Ovary (tissue), 10 donors: ENCODE data around the gene ACSL3. TPM values are rescaled to one million over a fixed set of nuclear protein-coding genes. Genes with fewer than 3 reads are reported as not detected.

Source experiments
- DNase-seq, 5 donors: peaks; one replicate each; pipeline ENCODE4 v3.0.0-alpha.2; 2019 to 2020
- H3K27ac ChIP-seq, 2 donors: fragments of 200-600 bp; one replicate each; pipeline versions ENCODE4 v1.5.1 to v1.8.0; 2019 to 2022
- H3K27me3 ChIP-seq: fragments of 200-600 bp; one replicate; pipeline ENCODE4 v1.8.0; 2022
- H3K36me3 ChIP-seq: fragments of 200-600 bp; sonication (generic); one replicate; pipeline ENCODE4 v1.5.1; 2019
- H3K4me1 ChIP-seq: one replicate; pipeline ENCODE4 v1.8.1; 2013; ENCODE audit warnings: mild to moderate bottlenecking, moderate library complexity; ENCODE audit not compliant: insufficient read depth
- H3K4me3 ChIP-seq: fragments of 200-600 bp; sonication (generic); one replicate; pipeline ENCODE4 v1.5.1; 2017
- H3K9me3 ChIP-seq, 2 donors: fragments of 200-600 bp in 1 of 2; sonication (generic) in 1 of 2; one replicate each; pipeline versions ENCODE4 v1.5.1 to v1.8.1; 2013 to 2019; ENCODE audit warnings: mild to moderate bottlenecking in 1 of 2, moderate library complexity in 1 of 2
- EP300 ChIP-seq: sonication (generic); formaldehyde crosslinking; IDR thresholded peaks from one replicate; pipeline ENCODE4 v1.6.1; 2017; ENCODE audit warnings: antibody characterized with exemption
- POLR2A ChIP-seq: fragments of 450-650 bp; IDR thresholded peaks from one replicate; pipeline ENCODE4 v1.6.1; 2017; ENCODE audit warnings: antibody characterized with exemption, mild to moderate bottlenecking, moderate library complexity
- WGBS, 3 donors: extraction: QIAGEN DNeasy Blood & Tissue Kit in 1 of 3; methylation state at CpG; one replicate each; pipeline versions ENCODE4 v1.1.5 to v1.1.7; 2013 to 2017; 5-methylcytosine and 5-hydroxymethylcytosine counted together
- intact Hi-C, 4 donors: fragments of 100-400 bp; cut with DNase I; formaldehyde crosslinking; loops; one replicate each; pipeline versions ENCODE4 v1.11.0 to v1.15.1; 2022 to 2023
- long read RNA-seq, 3 donors: library from polyadenylated mRNA in 2 of 3; unstranded in 2 of 3; transcript quantifications; one replicate each; pipeline ENCODE4 v2.0.0 and lab custom pipeline, GENCODE V29; 2021 to 2026
- polyA plus RNA-seq, 2 donors: library from polyadenylated mRNA; stranded (reverse); fragments of 200-250 nt in 1 of 2; fragments of 350-450 nt in 1 of 2; fragmentation: Illumina TruSeq in 1 of 2; extraction: RNeasy Lipid Tissue Mini Kit (QIAGEN cat#74804) in 1 of 2; gene quantifications; one replicate each; pipeline ENCODE4 v1.2.3, GENCODE V29; 2013 to 2014
- total RNA-seq, 7 donors: library from RNA; depleted of rRNA in 2 of 7; stranded (reverse); fragments of >200 nt in 2 of 7; fragmentation: NEBNext Ultra II Directional in 3 of 7; extraction: Animal tissue kit (Norgen Biotek cat#: 25700) in 3 of 7; gene quantifications; one replicate each; pipeline versions ENCODE4 v1.1.0 to v1.2.4, GENCODE V29; 2016 to 2023
- TF ChIP-seq, protein P1 (sequence below), 3 donors: fragments of 450-650 bp in 2 of 3; fragments of 200-600 bp in 1 of 3; IDR thresholded peaks; one replicate each; pipeline versions ENCODE4 v1.5.1 to v1.8.0; 2016 to 2022; ENCODE audit warnings: antibody characterized with exemption in 3 of 3, mild to moderate bottlenecking in 1 of 3
- donor health status: DM: no; HTN: no; CAD: no; lungs with moderate emphysema.
- donor health status: DM: no; HTN: no; CAD: no.
- donor health status: Bipolar disorder and iron deficiency.
- donor health status: DM: yes; HTN: yes; CAD: no.
- donor health status: DM: no; HTN: no; CAD: no.
- donor health status: DM: yes; HTN: yes; CAD: no.

ACSL3 gene
- total RNA-seq, result 10 to 100 TPM; 37.0 to 85.1 (median 50.0) TPM
- polyA plus RNA-seq, result 10 to 100 TPM; 14.0 to 30.5 TPM
- long read RNA-seq, donor 1, full-length matches to known transcripts, result 10 of 65 reads
- long read RNA-seq, donor 1, partial matches to known transcripts, result 44 of 65 reads
- long read RNA-seq, donor 1, other reads (novel, unspliced or antisense), result 11 of 65 reads
- long read RNA-seq, donor 2, full-length matches to known transcripts, result 17 of 23 reads
- long read RNA-seq, donor 2, partial matches to known transcripts, result 6 of 23 reads
- long read RNA-seq, donor 2, other reads (novel, unspliced or antisense), result 0 of 23 reads
- long read RNA-seq, donor 3, full-length matches to known transcripts, result 69 of 78 reads
- long read RNA-seq, donor 3, partial matches to known transcripts, result 1 of 78 reads
- long read RNA-seq, donor 3, other reads (novel, unspliced or antisense), result 8 of 78 reads

- DNase-seq, result peak; percentile 91 to 96 (median 94)
- Histone ChIP-seq H3K27me3 (no peaks in the 10 kb centered on the region), H3K9me3 (no peaks in the 10 kb centered on the region), H3K27ac (peak within 1 kb of the TSS; percentile 80 to 93), H3K4me3 (peak within 1 kb of the TSS; percentile 80), H3K4me1 (peaks cover 13% of the 10 kb centered on the region), H3K36me3 (no peaks in the 10 kb centered on the region)
- intact Hi-C loops, result loop anchor here in 1 of 4 donors (10.0 kb wide), 1 partner anchor 194 kb away; the partner anchor contains the start of gene KCNE4
- WGBS, 3 donors, result 1% methylated on average over 40 to 99 of the region's 99 CpGs
- TF ChIP-seq, protein P1, sequence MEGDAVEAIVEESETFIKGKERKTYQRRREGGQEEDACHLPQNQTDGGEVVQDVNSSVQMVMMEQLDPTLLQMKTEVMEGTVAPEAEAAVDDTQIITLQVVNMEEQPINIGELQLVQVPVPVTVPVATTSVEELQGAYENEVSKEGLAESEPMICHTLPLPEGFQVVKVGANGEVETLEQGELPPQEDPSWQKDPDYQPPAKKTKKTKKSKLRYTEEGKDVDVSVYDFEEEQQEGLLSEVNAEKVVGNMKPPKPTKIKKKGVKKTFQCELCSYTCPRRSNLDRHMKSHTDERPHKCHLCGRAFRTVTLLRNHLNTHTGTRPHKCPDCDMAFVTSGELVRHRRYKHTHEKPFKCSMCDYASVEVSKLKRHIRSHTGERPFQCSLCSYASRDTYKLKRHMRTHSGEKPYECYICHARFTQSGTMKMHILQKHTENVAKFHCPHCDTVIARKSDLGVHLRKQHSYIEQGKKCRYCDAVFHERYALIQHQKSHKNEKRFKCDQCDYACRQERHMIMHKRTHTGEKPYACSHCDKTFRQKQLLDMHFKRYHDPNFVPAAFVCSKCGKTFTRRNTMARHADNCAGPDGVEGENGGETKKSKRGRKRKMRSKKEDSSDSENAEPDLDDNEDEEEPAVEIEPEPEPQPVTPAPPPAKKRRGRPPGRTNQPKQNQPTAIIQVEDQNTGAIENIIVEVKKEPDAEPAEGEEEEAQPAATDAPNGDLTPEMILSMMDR (IDR thresholded peaks at IDR 0.05), result peak; percentile 7 to 58 (median 34)
- TF ChIP-seq POLR2A, result peak; percentile 94
- TF ChIP-seq EP300, result no peak
Observed at GRCh38 chr2:222860740-222861410, at the start of gene ACSL3. Gene ACSL3, plus strand, starts transcription at chr2:222861036. Its CDS starts 47,737 bp downstream, at chr2:222908773.

DNA sequence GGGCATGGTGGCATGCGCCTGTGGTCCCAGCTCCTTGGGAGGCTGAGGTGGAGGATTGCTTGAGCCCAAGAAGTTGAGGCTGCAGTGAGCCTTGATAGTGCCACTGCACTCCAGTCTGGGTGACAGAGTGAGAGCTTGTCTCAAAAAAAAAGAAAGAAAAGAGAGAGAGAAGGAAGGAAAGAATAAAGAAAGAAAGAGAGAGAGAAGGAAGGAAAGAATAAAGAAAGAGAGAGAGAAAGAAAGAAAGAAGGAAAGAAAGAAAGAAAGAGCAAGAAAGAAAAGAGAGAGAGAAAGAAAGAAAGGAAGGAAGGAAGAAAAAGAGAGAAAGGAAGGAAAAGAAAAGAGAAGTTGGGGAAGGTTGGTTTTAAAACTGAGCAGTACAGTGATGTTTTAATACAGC lies 49.0 kb upstream of the ACSL3 start:
- no peak overlapping the region for H3K27ac ChIP-seq
- 96 to 100% (median 96%) methylated on average over 1 of the region's 1 CpG for WGBS, 3 donors
- no peaks in the 10 kb centered on the region for H3K36me3 ChIP-seq
- intact Hi-C loops, result no loop called here
- no peaks in the 10 kb centered on the region for H3K9me3 ChIP-seq
- DNase-seq, result no peak
- H3K4me3 ChIP-seq, result no peak overlapping the region
- TF ChIP-seq EP300 (no peak), POLR2A (no peak)
- TF ChIP-seq, protein P1 (IDR thresholded peaks at IDR 0.05), result no peak
- H3K4me1 ChIP-seq, result no peaks in the 10 kb centered on the region
- H3K27me3 ChIP-seq, result no peaks in the 10 kb centered on the region

GRCh38 chr2:222813177-222813843 lies 47.5 kb upstream of the ACSL3 start:
- H3K27ac ChIP-seq, result no peak overlapping the region
- no peak for DNase-seq
- WGBS, 3 donors, result 69 to 79% (median 73%) methylated on average over 6 of the region's 6 CpGs
- H3K4me3 ChIP-seq, result no peak overlapping the region
- H3K9me3 ChIP-seq, result no peaks in the 10 kb centered on the region
- intact Hi-C loops, result no loop called here
- no peaks in the 10 kb centered on the region for H3K36me3 ChIP-seq
- no peaks in the 10 kb centered on the region for H3K4me1 ChIP-seq
- TF ChIP-seq, protein P1 (IDR thresholded peaks at IDR 0.05), result no peak
- TF ChIP-seq POLR2A, result no peak
- TF ChIP-seq EP300, result no peak
- no peaks in the 10 kb centered on the region for H3K27me3 ChIP-seq

GRCh38 chr2:222819722-222820333 lies 41.0 kb upstream of the ACSL3 start:
- H3K27ac ChIP-seq, result no peak overlapping the region
- no peaks in the 10 kb centered on the region for H3K9me3 ChIP-seq
- H3K27me3 ChIP-seq, result no peaks in the 10 kb centered on the region
- no peak for TF ChIP-seq EP300
- TF ChIP-seq, protein P1 (IDR thresholded peaks at IDR 0.05), result no peak
- H3K36me3 ChIP-seq, result no peaks in the 10 kb centered on the region
- intact Hi-C loops, result no loop called here
- no peak overlapping the region for H3K4me3 ChIP-seq
- WGBS, 3 donors, result 17 to 30% (median 26%) methylated on average over 2 of the region's 2 CpGs
- no peak for DNase-seq
- no peaks in the 10 kb centered on the region for H3K4me1 ChIP-seq
